ENCODE measurements around the gene RAB20. TPM values are rescaled to one million over a fixed set of nuclear protein-coding genes. Genes with fewer than 3 reads are reported as not detected.

RAB20 gene
- total and polyA plus RNA-seq, 2 of the 8 experiments (the other 6 are each of a cell fraction or from before 2014, with no cell fraction given), result 14.8 to 27.9 TPM

- H2BK5ac ChIP-seq (ENCODE audit: low read depth, low read length), result peak overlapping the region; percentile 12; the same call in 1 of the 2 replicates
- H2BK120ac ChIP-seq (replicated peaks; ENCODE audit: low read depth, low read length), result no peak overlapping the region
- no peak overlapping the region for H3K56ac ChIP-seq (replicated peaks; ENCODE audit: insufficient read length, low read depth, low read length)
- H2AK5ac ChIP-seq (ENCODE audit: low read depth, low read length), result peak overlapping the region; percentile 28
- ChIA-PET POLR2A (ENCODE audit: partially characterized antibody) (interaction anchor here (1.3 kb wide), 1 partner anchor 16 kb away, joined by 4 read pairs; no protein-coding TSS in a partner anchor), CTCF (ENCODE audit: partially characterized antibody) (no interaction called here)
- H4K91ac ChIP-seq (replicated peaks; ENCODE audit: insufficient read length, low read length), result peak overlapping the region; percentile 76
- H3K9me3 ChIP-seq (ENCODE audit: insufficient read depth in 2 of 2, low read depth in 1 of 2, low read length in 1 of 2), result no peaks in the 10 kb centered on the region; a peak in 1 of 4 replicates
- H4K5ac ChIP-seq (ENCODE audit: insufficient read length, low read depth, low read length), result no peak overlapping the region
- H3K18ac ChIP-seq (ENCODE audit: extremely low read depth, low read length), result no peak overlapping the region
- H3K14ac ChIP-seq (ENCODE audit: insufficient read length), result no peak overlapping the region
- no peak overlapping the region for H3K4me2 ChIP-seq (ENCODE audit: insufficient read depth in 1 of 2, low read depth in 2 of 2, low read length in 2 of 2)
- H3K27me3 ChIP-seq (replicated peaks in 1 of 4; ENCODE audit: control insufficient read depth in 3 of 4, extremely low read depth in 1 of 4, insufficient read depth in 3 of 4, low read length in 3 of 4), result no peaks in the 10 kb centered on the region
- 0 out of 7 replicates have a peak overlapping the region, but pooled peaks of 1 of the 4 experiments have one; percentile 7 for H3K9ac ChIP-seq (replicated peaks in 1 of 4; ENCODE audit: extremely low read depth in 1 of 4, low read depth in 3 of 4, low read length in 3 of 4)
- DNase-seq (ENCODE audit: low read depth in 1 of 2, low spot score in 2 of 2) (no peak), FAIRE-seq (no peak)
- H3K79me1 ChIP-seq (ENCODE audit: low read depth, low read length), result no peaks in the 10 kb centered on the region
- H4K8ac ChIP-seq (ENCODE audit: extremely low read depth, insufficient read depth, low read length), result no peak overlapping the region
- 0 out of 2 replicates have a peak overlapping the region, but pooled peaks have one; percentile 7 for H3K27ac ChIP-seq (ENCODE audit: low read depth, low read length)
- H3K4me1 ChIP-seq (replicated peaks in 1 of 4; ENCODE audit: control insufficient read depth in 3 of 4, insufficient read depth in 4 of 4, low read length in 3 of 4), result peaks cover 0 to 5% (median 0%) of the 10 kb centered on the region in 4 experiments; a peak in 1 of 7 replicates
- H3K4me3 ChIP-seq (ENCODE audit: extremely low read depth in 1 of 4, insufficient read depth in 2 of 4, low read depth in 3 of 4, low read length in 4 of 4), result no peak overlapping the region
- WGBS, 2 experiments (ENCODE audit: extremely low coverage in 1 of 2, insufficient coverage in 1 of 2, insufficient read length in 1 of 2, insufficient replicate concordance in 2 of 2, low coverage in 1 of 2, low lambda C conversion rate in 2 of 2, missing lambda C conversion rate in 1 of 2), result 93% methylated on average over 21 of the region's 21 CpGs; no CpG with 5 or more reads in 1 of the 2 experiments
- peaks cover 0 to 5% of the 10 kb centered on the region in 2 experiments for H4K20me1 ChIP-seq (replicated peaks in 1 of 2; ENCODE audit: control insufficient read depth in 1 of 2, insufficient read depth in 2 of 2, low read length in 2 of 2)
- no peak overlapping the region; the same call in 1 of the 2 replicates for H2BK15ac ChIP-seq (ENCODE audit: low read length)
- H2BK12ac ChIP-seq (ENCODE audit: low read depth, low read length), result peak overlapping the region; percentile 80
- no peak overlapping the region for H3K4ac ChIP-seq (replicated peaks; ENCODE audit: insufficient read length, low read depth, low read length)
- H3K79me2 ChIP-seq (ENCODE audit: control insufficient read depth in 1 of 2, insufficient read depth in 2 of 2, low read length in 2 of 2), result no peaks in the 10 kb centered on the region
- 0 out of 2 replicates have a peak, but pooled peaks cover 2% of the 10 kb centered on the region for H3K23me2 ChIP-seq (ENCODE audit: low read depth, low read length)
- no peak overlapping the region for H2BK20ac ChIP-seq (ENCODE audit: low read length)
- H2AFZ ChIP-seq (ENCODE audit: low read length), result no peak overlapping the region
- peaks cover 2 to 14% (median 11%) of the 10 kb centered on the region in 4 experiments; a peak in 6 of 8 replicates for H3K36me3 ChIP-seq (ENCODE audit: control insufficient read depth in 2 of 4, insufficient read depth in 4 of 4, low read length in 3 of 4)
- no peak overlapping the region for H3K23ac ChIP-seq (ENCODE audit: insufficient read length)
- TF ChIP-seq SP4 (IDR thresholded peaks at IDR 0.05; ENCODE audit: low read length) (no peak), SP2 (IDR thresholded peaks at IDR 0.05; ENCODE audit: low read length) (no peak), USF2 (IDR thresholded peaks at IDR 0.05; ENCODE audit: low read length) (no peak), CEBPB (IDR thresholded peaks at IDR 0.05; ENCODE audit: low read depth, low read length) (no peak), NRF1 (IDR thresholded peaks at IDR 0.05; ENCODE audit: low read depth, low read length) (no peak), SP1 (IDR thresholded peaks at IDR 0.05; ENCODE audit: low read depth, low read length) (no peak), CBX5 (IDR thresholded peaks at IDR 0.05; ENCODE audit: low read depth, low read length) (no peak), E2F6 (IDR thresholded peaks at IDR 0.05) (no peak), POLR2AphosphoS5 (IDR thresholded peaks at IDR 0.05; ENCODE audit: low read depth, low read length) (no peak), YY1 (IDR thresholded peaks at IDR 0.05; ENCODE audit: low read depth, low read length) (no peak), CBX8 (IDR thresholded peaks at IDR 0.05; ENCODE audit: borderline replicate concordance, low read depth, low read length) (no peak), EGR1 (IDR thresholded peaks at IDR 0.05; ENCODE audit: borderline replicate concordance, low read depth, low read length) (no peak), RNF2 (IDR thresholded peaks at IDR 0.05; ENCODE audit: borderline replicate concordance, low read depth, low read length, missing control alignments, poor library complexity, severe bottlenecking) (no peak)
These were observed 86.8 kb downstream of the RAB20 start for GRCh38 chr13:110474713-110475112.
